SK-N-SH (cell line): ENCODE data around the gene VGLL4. TPM values are rescaled to one million over a fixed set of nuclear protein-coding genes. Genes with fewer than 3 reads are reported as not detected.

Experiments
- CTCF ChIA-PET: fragments of 300-600, 350-600 bp; formaldehyde crosslinking; extraction: SDS; loops from one replicate; lab custom pipeline; 2021; lab: Yijun Ruan, JAX
- POLR2A ChIA-PET: fragments of 350-600 bp; sonication (Branson Sonifier 250); formaldehyde crosslinking; extraction: SDS; loops from one replicate; lab custom pipeline; 2020; ENCODE audit warnings: antibody characterized with exemption, inconsistent platforms; lab: Yijun Ruan, JAX
- DNase-seq: peaks from one replicate; pipeline ENCODE4 v3.0.0; 2012
- H2AFZ ChIP-seq: fragments of 200-600 bp; sonication (generic); 2 replicates; pipeline ENCODE4 v1.8.1; 2016; ENCODE audit warnings: antibody characterized with exemption, mild to moderate bottlenecking, low read depth
- H3F3A ChIP-seq: fragments of 200-600 bp; sonication (generic); replicated peaks from 2 replicates; pipeline ENCODE3; 2016; ENCODE audit warnings: antibody characterized with exemption, mild to moderate bottlenecking; ENCODE audit not compliant: insufficient read depth
- H3K27ac ChIP-seq, 2 experiments: fragments of 200-500 bp in 1 of 2; fragments of 200-600 bp in 1 of 2; sonication (Bioruptor generic) in 1 of 2; sonication (generic), shearing (Covaris generic) in 1 of 2; 2 replicates each; pipeline versions ENCODE4 v1.5.1 to v1.6.1; 2014 to 2016; ENCODE audit warnings: low read depth in 2 of 2, inconsistent platforms in 1 of 2, low read length in 1 of 2, mild to moderate bottlenecking in 1 of 2, mixed read lengths in 1 of 2
- H3K27me3 ChIP-seq: fragments of 200-600 bp; sonication (generic), shearing (Covaris generic); 2 replicates; pipeline ENCODE4 v1.6.1; 2016; ENCODE audit warnings: mixed run types; ENCODE audit not compliant: insufficient read depth
- H3K36me3 ChIP-seq, 2 experiments: fragments of 200-500 bp in 1 of 2; fragments of 200-600 bp in 1 of 2; sonication (Bioruptor generic) in 1 of 2; sonication (generic) in 1 of 2; replicated peaks in 1 of 2; 2 replicates each; pipeline versions ENCODE3 to v1.5.1; 2014 to 2016; ENCODE audit warnings: low read length in 1 of 2, mild to moderate bottlenecking in 1 of 2; ENCODE audit not compliant: insufficient read depth in 2 of 2, control insufficient read depth in 1 of 2
- H3K4me1 ChIP-seq, 2 experiments: fragments of 200-500 bp in 1 of 2; fragments of 200-600 bp in 1 of 2; sonication (Bioruptor generic) in 1 of 2; sonication (generic), shearing (Covaris generic) in 1 of 2; 2 replicates each; pipeline versions ENCODE4 v1.5.1 to v1.6.1; 2014 to 2016; ENCODE audit warnings: low read depth in 1 of 2, low read length in 1 of 2, mixed run types in 1 of 2; ENCODE audit not compliant: insufficient read depth in 2 of 2, control insufficient read depth in 1 of 2
- H3K4me2 ChIP-seq: fragments of 200-600 bp; sonication (generic), shearing (Covaris generic); 2 replicates; pipeline ENCODE4 v1.6.1; 2017; ENCODE audit warnings: mixed run types
- H3K4me3 ChIP-seq, 2 experiments: fragments of 200-500 bp in 1 of 2; fragments of 200-600 bp in 1 of 2; sonication (Bioruptor generic) in 1 of 2; sonication (generic), shearing (Covaris generic) in 1 of 2; 2 replicates each; pipeline versions ENCODE4 v1.5.1 to v1.8.1; 2014 to 2016; ENCODE audit warnings: low read depth in 2 of 2, inconsistent platforms in 1 of 2, low read length in 1 of 2, mild to moderate bottlenecking in 1 of 2, mixed read lengths in 1 of 2, moderate library complexity in 1 of 2
- H3K79me2 ChIP-seq: fragments of 200-600 bp; sonication (generic); 2 replicates; pipeline ENCODE4 v1.8.1; 2017; ENCODE audit warnings: mild to moderate bottlenecking; ENCODE audit not compliant: insufficient read depth
- H3K9ac ChIP-seq: fragments of 200-600 bp; sonication (generic); 2 replicates; pipeline ENCODE4 v1.6.1; 2017; ENCODE audit warnings: mixed run types
- H3K9me2 ChIP-seq: fragments of 200-600 bp; sonication (generic); 2 replicates; pipeline ENCODE4 v1.6.1; 2017; ENCODE audit warnings: mixed run types
- H3K9me3 ChIP-seq: fragments of 200-600 bp; sonication (generic); 2 replicates; pipeline ENCODE4 v1.6.1; 2017; ENCODE audit warnings: mixed run types, mild to moderate bottlenecking, moderate library complexity
- H4K20me1 ChIP-seq: fragments of 200-600 bp; sonication (generic); 2 replicates; pipeline ENCODE4 v1.6.1; 2017; ENCODE audit warnings: mild to moderate bottlenecking, mixed run types; ENCODE audit not compliant: insufficient read depth
- CHD2 ChIP-seq: fragments of 150-350 bp; IDR thresholded peaks from 2 replicates; pipeline ENCODE4 v1.6.1; 2018; ENCODE audit warnings: low read length; ENCODE audit not compliant: partially characterized antibody
- EZH2phosphoT487 ChIP-seq: fragments of 200-600 bp; sonication (generic); IDR thresholded peaks from 2 replicates; pipeline ENCODE4 v1.6.1; 2017; ENCODE audit warnings: low read depth, mixed run types, mild to moderate bottlenecking, antibody characterized with exemption, moderate library complexity, borderline replicate concordance
- FOSL2 ChIP-seq: IDR thresholded peaks from 2 replicates; pipeline ENCODE4 v1.4.0; 2012; ENCODE audit warnings: low read depth, mild to moderate bottlenecking, moderate library complexity, borderline replicate concordance
- FOXJ3 ChIP-seq: sonication (generic); formaldehyde crosslinking; IDR thresholded peaks from 2 replicates; pipeline ENCODE4 v1.5.1; 2020; ENCODE audit warnings: mild to moderate bottlenecking, missing genetic modification reagents
- FOXM1 ChIP-seq: IDR thresholded peaks from 2 replicates; pipeline ENCODE4 v1.4.0; 2012; ENCODE audit warnings: low read depth, mild to moderate bottlenecking
- GABPA ChIP-seq: IDR thresholded peaks from 2 replicates; pipeline ENCODE4 v1.4.0; 2012; ENCODE audit warnings: low read depth, mild to moderate bottlenecking
- GATA2 ChIP-seq: sonication (generic); formaldehyde crosslinking; IDR thresholded peaks from 2 replicates; pipeline ENCODE4 v1.5.0; 2020; ENCODE audit warnings: mild to moderate bottlenecking, missing genetic modification reagents
- JUND ChIP-seq: IDR thresholded peaks from 2 replicates; pipeline ENCODE4 v1.4.0; 2012
- MXI1 ChIP-seq: IDR thresholded peaks from 2 replicates; pipeline ENCODE4 v1.6.1; 2012; ENCODE audit warnings: mild to moderate bottlenecking, low read depth, low read length, improper control_type of control experiment
- PBX3 ChIP-seq: IDR thresholded peaks from 2 replicates; pipeline ENCODE4; 2012
- POLR2AphosphoS5 ChIP-seq: IDR thresholded peaks from 2 replicates; pipeline ENCODE4 v1.6.1; 2012; ENCODE audit warnings: low read depth, low read length
- RAD21 ChIP-seq: IDR thresholded peaks from 2 replicates; pipeline ENCODE4 v1.6.1; 2012; ENCODE audit warnings: mild to moderate bottlenecking, low read length
- RCOR1 ChIP-seq: fragments of 150-350 bp; IDR thresholded peaks from 2 replicates; pipeline ENCODE4 v1.6.1; 2017; ENCODE audit warnings: antibody characterized with exemption, low read length
- REST ChIP-seq: IDR thresholded peaks from 2 replicates; pipeline ENCODE4 v1.6.1; 2012; ENCODE audit warnings: mild to moderate bottlenecking, low read depth, low read length, moderate library complexity
- RXRA ChIP-seq: IDR thresholded peaks from 2 replicates; pipeline ENCODE4 v1.4.0; 2012; ENCODE audit warnings: low read depth, mild to moderate bottlenecking, borderline replicate concordance
- SIN3A ChIP-seq: IDR thresholded peaks from 2 replicates; pipeline ENCODE4 v1.6.1; 2012; ENCODE audit warnings: low read depth, mild to moderate bottlenecking, low read length, moderate library complexity, borderline replicate concordance
- TAF1 ChIP-seq: IDR thresholded peaks from 2 replicates; pipeline ENCODE4 v1.6.1; 2012; ENCODE audit warnings: low read depth, mild to moderate bottlenecking, low read length, moderate library complexity, borderline replicate concordance
- USF1 ChIP-seq: IDR thresholded peaks from 2 replicates; pipeline ENCODE4 v1.4.0; 2012; ENCODE audit warnings: low read depth, borderline replicate concordance
- USF2 ChIP-seq: fragments of 150-350 bp; IDR thresholded peaks from 2 replicates; pipeline ENCODE4 v1.6.1; 2017; ENCODE audit warnings: antibody characterized with exemption, low read length, low read depth, borderline replicate concordance
- YY1 ChIP-seq: IDR thresholded peaks from 2 replicates; pipeline ENCODE4 v1.4.0; 2012; ENCODE audit warnings: low read depth, mild to moderate bottlenecking
- WGBS: methylation state at CpG from one replicate; pipeline ENCODE4 v1.1.6; 2017; ENCODE audit warnings: low lambda C conversion rate; 5-methylcytosine and 5-hydroxymethylcytosine counted together
- polyA plus RNA-seq, 3 experiments: library from polyadenylated mRNA; depleted of rRNA; stranded (reverse); fragments of >200 nt; gene quantifications; 2 replicates each; pipeline ENCODE4 v1.2.3, GENCODE V29; 2012

The VGLL4 gene
- polyA plus RNA-seq, 1 of the 3 experiments (the other 2 are of a cell fraction): 48.9 TPM

DNA sequence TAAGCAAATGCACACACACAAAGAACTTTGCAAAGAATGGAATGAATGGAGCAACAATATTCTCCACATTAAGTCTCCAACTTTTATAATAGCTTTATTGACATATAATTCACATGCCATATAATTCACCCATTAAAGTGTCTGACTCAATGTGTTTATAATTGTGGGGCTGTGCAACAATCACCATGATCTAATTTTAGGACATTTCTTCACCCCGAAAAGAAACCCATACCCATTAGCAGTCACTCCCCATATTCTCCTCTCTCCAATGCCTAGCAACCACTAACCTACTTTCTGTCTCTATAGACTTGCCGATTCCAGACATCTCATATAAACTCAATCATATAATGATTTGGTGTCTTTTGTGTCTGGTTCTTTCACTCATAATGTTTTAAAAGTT is 22.6 kb downstream of the VGLL4 start:
- POLR2A ChIA-PET: no interaction called here
- H4K20me1 ChIP-seq: peaks cover 100% of the 10 kb centered on the region

DNA sequence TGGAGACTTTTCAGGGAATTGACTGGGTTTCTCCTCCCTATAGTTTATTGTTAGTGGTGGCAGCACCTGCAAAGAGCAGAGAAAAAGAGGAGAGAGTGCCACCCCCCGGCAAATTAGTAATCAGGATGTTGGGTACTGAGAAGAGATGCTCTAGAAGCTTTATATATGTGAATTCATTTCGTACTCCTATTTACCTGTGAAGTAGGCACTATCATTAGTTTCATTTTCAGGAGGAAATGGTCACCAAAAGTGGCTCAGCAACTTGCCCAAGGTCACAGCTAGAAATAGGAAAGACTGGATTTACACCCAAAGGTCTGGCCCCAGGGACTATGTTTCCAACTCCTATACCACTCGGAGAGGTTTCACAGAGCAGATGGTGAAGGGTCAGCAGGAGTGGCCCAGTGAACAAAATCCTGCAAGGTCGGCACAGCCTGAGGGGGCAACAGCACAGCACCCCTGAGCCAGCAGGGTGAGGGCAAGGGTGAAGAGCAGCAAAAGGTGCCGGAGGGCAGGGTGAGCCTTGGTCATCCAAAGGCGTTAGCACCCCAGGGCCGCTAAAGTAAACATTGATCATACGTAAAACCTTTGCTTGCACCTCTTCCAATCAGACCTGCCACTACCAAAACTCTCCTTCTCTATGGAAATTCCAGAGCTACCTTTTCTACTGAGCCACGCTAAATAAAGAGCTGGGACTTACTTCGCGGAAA is 23.6 kb downstream of the VGLL4 start:
- peaks cover 100% of the 10 kb centered on the region for H4K20me1 ChIP-seq
- CTCF ChIA-PET: interaction anchor here (0.7 to 1.2 kb wide), 2 partner anchors 241 to 294 kb away, joined by 3 read pairs; no protein-coding TSS in a partner anchor
- TF ChIP-seq REST (no peak), FOXJ3 (no peak), CHD2 (no peak), MXI1 (no peak), USF1 (no peak), TAF1 (no peak), PBX3 (no peak), RXRA (no peak), RAD21 (no peak), GABPA (no peak), EZH2phosphoT487 (no peak), GATA2 (CRISPR knock-in tag) (no peak), YY1 (no peak), JUND (no peak), POLR2AphosphoS5 (no peak), RCOR1 (no peak), FOSL2 (no peak)

More for the DNA sequence above, 22.6 kb downstream of the VGLL4 start:
- Histone ChIP-seq H3K9ac (no peak overlapping the region), H3K4me2 (no peak overlapping the region), H3K4me1 (peaks cover 8 to 14% of the 10 kb centered on the region in 2 experiments; a peak in 2 of 4 replicates), H3F3A (no peaks in the 10 kb centered on the region), H2AFZ (no peak overlapping the region), H3K27ac (no peak overlapping the region), H3K9me3 (no peaks in the 10 kb centered on the region), H3K9me2 (no peaks in the 10 kb centered on the region), H3K4me3 (no peak overlapping the region), H3K79me2 (peaks cover 100% of the 10 kb centered on the region), H3K36me3 (peaks cover 0 to 7% of the 10 kb centered on the region in 2 experiments), H3K27me3 (no peaks in the 10 kb centered on the region)
- CTCF ChIA-PET: interaction anchor here (0.7 to 1.2 kb wide), 2 partner anchors 242 to 295 kb away, joined by 3 read pairs; no protein-coding TSS in a partner anchor
- WGBS: 91% methylated on average over 2 of the region's 2 CpGs
- no peak for DNase-seq
- no peak for TF ChIP-seq FOXM1
- TF ChIP-seq RXRA: no peak
- TF ChIP-seq USF2: no peak
- no peak for TF ChIP-seq EZH2phosphoT487
- TF ChIP-seq SIN3A: no peak

More for the DNA sequence above, 23.6 kb downstream of the VGLL4 start:
- Histone ChIP-seq H3K9me3 (no peaks in the 10 kb centered on the region), H3K79me2 (peaks cover 100% of the 10 kb centered on the region), H3K27me3 (no peaks in the 10 kb centered on the region), H3K9ac (no peak overlapping the region), H3K36me3 (no peaks in the 10 kb centered on the region), H3K4me3 (no peak overlapping the region), H3K27ac (no peak overlapping the region), H3F3A (no peaks in the 10 kb centered on the region), H3K9me2 (no peaks in the 10 kb centered on the region), H3K4me2 (no peak overlapping the region), H3K4me1 (peaks cover 4 to 20% of the 10 kb centered on the region in 2 experiments; a peak in 2 of 4 replicates), H2AFZ (no peak overlapping the region)
- DNase-seq: no peak
- POLR2A ChIA-PET: no interaction called here
- WGBS: 87% methylated on average over 11 of the region's 11 CpGs
